NCI-H146 treated with DMSO at 0.1 percent for 48 hours (cell line): ENCODE data around the gene GTF3C2.
A peak's percentile ranks its signal among the peaks of the same experiment; 100 is the strongest.
"Not testable (repeated sequence)": the region's sequence is repeated elsewhere in the genome, so short reads cannot be mapped to it uniquely, and the experiment has no call there.

Source experiments
- DNase-seq: peaks from one replicate; lab custom pipeline; 2025; ENCODE audit not compliant: unreplicated experiment; lab: John Stamatoyannopoulos, UW

The GTF3C2 gene

DNA sequence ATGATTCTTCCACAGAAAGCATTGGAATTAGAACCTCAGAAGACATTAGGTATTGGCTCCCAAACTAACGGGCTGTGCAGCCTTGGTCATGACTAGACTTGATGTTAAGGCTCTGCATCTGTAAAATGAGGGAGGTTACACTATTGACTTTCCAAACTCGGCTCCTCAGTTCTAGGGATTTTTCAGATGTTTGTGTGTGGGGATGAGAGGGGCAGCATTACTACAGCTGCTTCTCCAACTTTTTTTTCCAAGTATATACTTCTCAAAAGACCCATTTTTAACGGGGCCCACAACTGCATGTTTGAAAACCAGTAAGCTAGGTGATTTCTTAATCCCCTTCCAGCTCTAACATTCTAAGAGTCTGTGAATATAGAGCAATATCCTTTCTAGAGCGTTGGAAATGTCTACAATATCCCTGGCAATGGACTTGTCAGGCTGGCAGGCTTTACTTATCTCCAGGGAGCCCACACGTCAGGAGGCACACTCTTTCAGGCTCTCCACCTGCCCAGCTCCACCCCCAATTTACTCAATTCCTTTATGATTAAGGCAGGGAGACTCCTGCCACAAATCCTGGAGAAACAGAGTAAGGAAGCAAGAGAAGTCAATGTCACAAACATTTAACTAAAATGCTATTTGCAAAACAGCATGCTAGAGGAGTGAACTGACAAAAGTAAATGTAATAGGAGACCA, 32.8 kb downstream of the GTF3C2 start:
- no peak for DNase-seq

DNA sequence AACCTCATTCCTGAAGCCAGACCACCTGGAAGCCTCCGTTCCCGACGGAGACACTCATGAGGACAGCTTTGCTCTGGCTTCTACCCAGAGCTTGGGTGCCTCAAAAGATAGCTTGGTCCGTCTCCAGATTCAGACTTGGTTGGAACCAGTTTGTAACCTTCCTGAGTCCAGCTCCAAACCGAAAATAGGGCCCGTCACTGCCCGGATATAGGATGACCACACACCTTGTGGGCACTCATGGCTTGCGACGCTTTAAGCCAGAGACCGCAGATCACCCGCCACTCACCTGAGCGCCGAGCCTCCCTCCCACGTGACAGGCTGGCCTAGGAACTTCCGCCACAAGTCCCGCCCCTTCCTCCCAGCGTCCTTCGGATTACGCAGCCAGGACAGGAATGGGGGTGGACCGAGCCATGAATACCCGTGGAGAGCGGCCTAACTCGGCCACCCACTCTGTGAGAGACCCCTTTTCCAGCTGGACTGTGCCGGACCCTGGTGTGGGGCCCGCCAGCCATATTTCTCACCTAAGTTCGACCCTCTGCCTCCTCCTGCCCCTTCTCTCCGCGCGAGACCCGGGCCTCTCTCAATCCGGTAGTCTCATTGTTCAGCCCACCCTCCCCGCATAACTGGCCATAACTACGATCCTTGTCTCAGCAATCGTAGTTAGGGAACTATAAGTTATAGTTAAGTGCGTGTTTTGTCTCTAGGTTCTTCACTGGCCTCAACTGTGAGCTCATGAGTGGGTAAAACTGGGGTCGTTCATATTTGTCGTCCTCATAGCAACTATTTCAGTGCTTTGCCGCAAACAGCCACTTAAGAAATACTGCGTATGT, 33.6 kb downstream of the GTF3C2 start, which contains the start of gene MPV17:
Gene MPV17, minus strand, starts transcription at position 332 of the 830 bp plus-strand sequence. CDS start 580 bp downstream, outside the sequence.
- peak; percentile 74 for DNase-seq

DNA sequence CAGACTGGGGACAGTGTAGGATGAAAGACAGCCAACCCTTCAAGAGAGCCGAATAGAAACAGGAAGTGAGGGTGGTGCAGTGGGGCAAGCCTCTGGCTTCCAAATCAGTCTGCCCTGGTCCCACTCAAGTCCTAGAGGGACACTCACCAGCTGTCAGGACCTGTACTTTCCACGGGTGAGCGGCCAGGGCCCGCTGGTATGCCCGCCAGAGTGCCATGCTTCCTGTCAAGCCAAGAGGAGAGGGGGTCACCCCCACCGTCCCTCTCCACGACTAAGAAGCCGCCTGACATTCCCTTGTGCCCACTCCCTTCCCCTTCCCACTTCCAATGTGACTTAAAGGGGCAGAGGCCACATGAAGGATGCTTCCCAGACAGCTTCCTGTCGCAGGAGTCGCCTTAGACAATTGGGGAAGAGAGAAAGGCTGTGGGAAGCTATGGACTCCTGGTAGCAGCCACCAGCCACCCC, 34.2 kb downstream of the GTF3C2 start:
- no peak for DNase-seq

DNA sequence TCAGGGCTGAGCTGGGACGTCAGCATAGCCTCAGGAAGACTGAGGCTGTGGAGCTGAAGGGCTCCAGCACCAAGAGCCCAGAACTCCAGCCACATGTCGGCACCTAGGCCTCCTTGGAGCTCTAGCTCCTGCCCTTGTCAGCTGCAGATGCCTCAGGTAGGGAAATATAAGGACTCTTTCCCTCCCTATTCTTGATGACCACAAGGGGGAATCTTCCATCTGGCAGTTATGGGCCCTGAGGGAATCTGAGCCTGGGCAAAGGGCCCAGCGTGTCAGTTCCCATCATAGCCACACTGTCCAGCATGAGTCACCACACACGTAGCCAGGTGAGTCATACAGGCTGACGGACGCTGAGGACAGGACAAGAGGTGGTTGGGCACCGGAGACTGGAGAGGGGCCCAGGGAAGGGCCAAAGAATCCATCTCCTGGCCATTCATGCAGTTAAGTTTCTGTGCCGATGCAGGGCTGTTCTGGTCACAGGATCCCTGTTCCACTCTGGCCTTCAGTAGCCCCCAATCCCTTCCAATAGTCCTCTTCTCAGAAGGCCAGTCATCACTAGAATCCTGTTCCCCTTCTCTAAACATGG, 35.5 kb downstream of the GTF3C2 start:
- no peak for DNase-seq

DNA sequence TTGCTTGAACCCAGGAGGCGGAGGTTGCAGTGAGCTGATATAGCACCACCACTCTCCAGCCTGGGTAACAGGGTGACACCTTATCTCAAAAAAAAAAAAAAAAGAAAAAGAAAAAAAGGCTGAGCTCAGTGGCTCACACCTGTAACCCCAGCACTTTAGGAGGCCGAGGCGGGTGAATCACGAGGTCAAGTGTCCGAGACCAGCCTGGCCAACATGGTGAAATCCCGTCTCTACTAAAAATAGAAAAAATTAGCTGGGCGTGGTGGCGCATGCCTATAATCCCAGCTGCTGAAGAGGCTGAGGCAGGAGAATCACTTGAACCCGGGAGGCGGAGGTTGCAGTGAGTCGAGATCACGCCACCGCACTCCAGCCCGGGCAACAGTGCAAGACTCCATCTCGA, 36.7 kb downstream of the GTF3C2 start:
- DNase-seq: not testable (repeated sequence)

DNA sequence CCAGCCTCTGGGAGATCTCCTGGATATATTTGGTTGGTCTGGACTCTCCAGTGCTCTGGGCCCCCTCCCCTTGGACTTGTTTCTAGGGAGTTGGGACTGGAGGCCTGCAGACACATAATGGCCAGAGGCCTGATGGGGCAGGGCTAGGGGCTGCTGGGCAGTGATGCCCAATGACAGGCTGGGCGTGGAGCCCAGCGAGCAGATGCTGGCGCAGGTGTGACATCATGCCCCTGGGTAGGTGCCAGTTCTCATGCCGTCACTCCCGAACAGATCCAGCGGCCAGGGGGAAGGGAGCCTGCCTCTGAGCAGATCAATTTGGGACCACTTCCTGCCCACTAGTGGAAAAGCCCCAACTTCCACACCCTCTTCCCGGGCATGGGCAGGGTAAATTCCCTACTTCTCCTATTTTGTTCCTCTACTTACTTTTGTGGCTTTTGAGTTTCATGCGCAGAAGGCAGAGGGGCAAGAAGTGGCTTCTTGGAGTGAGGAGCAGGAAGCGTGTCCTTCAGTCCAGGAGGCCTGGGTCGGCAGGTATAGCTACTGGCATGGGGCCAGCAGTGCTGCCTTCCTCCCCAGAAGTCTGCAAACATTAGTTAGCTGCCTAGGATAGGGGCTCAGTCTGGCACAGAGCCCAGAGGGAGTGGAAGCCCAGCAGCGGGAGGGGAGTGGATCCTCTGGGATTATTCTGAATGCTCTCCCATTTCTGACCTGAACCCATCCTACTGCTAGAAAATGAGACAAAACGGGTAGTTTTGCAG, 39.7 kb downstream of the GTF3C2 start:
- no peak for DNase-seq

DNA sequence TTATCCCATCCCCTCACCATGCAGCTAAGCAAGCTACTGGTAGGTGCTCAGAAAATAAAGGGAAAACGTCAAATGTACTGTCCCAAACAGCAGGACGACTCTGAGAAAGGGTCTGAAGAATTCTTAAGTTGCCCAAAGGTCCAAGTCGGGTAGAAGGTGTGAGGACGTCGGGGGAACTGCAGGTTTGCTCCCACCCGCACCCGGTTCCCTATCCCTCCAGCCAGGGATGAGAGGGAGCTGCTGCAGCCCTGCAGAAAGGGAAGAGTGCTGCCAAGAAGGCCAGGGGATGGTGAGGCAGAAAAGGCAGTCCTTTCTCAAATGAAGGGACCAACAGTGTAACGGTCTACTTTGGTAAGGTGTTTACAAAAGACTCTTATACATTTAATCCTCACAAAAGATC, 41.4 kb downstream of the GTF3C2 start:
- DNase-seq: no peak

DNA sequence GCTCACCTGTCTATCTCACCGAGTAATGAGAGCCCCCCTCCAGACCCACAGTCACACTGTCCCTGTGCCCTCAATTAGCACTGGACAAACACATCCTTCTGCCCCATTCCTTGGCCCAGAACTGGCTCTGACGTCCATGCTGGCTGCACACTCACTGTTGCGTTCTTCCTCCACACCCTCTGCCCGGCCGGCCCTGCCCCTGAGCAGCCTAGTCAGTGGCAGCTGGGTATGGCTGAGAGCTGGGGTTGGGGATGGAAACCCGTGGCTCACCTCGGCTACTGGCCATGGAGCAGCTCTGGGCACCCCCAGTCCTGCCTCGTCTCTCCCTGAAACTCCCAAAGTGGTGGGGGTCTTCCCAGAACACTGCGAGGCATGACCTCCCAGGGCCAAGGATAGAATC, 41.9 kb downstream of the GTF3C2 start:
- no peak for DNase-seq

DNA sequence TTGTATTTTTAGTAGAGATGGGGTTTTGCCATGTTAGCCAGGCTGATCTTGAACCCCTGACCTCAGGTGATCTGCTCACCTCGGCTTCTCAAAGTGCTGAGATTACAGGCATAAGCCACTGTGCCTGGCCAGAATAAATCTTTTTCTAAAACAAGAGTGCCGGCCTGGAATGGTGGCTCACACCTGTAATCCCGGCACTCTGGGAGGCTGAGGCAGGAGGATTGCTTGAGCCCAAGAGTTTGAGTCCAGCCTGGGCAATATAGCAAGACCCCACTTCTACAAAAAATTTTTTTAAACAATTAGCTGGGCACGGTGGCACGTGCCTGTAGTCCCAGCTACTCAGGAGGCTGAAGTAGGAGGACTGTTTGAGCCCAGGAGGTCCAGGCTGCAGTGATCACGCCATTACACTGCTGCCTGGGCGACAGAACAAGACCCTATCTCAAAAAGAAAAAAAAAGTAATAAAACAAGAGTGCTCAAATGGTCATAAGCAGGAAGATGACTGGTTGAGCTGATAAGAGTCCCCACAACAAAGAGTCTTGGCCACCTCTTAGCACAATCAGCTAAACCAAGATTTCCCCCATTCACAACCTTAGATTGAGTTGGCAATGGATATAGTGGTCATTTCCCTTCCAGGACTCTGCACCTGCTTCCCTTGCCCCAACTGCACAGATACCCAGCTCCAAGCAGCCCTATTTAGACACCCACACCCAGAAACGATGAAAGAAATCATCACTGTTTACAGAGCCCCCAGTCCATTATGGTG, 42.5 kb downstream of the GTF3C2 start:
- DNase-seq: no peak

DNA sequence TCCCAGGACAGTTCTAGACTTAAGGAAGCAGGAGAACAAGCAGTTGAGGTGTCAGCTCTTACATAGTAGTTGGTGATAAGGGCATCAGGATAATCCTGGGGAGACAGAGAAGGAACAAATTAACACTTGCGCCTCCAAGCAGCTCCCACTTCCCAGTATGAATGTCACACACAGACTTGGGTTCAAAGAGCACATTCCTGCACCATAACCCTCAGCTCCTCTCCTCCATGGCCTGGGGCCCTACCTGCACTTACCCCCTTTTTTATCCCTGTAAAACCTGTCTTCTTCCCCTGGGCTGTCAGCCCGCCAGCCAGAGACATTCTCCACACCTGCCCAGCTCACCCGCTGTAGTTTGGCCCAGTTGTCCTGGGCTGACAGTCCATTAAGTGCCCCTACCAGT, 44.4 kb downstream of the GTF3C2 start:
- no peak for DNase-seq

DNA sequence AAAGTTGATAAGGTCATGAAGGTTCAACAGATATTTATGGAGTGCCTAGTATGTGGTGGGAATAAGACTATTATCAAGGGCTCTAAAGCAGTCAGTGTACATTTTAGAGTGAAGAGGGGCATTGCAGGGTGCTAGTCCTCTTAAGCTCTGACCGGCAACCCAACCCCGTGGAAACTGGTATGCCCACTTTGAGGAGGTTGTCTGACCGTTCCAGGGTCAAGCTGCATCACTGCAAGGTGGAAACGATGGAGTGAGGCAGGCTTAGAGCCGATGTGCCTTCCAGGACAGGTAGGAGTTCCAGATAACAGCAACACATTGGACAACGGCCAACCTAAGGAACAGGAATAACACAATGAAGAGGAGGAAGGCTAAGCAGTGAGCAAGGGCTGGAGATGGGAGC, 46.9 kb downstream of the GTF3C2 start:
- DNase-seq: no peak

DNA sequence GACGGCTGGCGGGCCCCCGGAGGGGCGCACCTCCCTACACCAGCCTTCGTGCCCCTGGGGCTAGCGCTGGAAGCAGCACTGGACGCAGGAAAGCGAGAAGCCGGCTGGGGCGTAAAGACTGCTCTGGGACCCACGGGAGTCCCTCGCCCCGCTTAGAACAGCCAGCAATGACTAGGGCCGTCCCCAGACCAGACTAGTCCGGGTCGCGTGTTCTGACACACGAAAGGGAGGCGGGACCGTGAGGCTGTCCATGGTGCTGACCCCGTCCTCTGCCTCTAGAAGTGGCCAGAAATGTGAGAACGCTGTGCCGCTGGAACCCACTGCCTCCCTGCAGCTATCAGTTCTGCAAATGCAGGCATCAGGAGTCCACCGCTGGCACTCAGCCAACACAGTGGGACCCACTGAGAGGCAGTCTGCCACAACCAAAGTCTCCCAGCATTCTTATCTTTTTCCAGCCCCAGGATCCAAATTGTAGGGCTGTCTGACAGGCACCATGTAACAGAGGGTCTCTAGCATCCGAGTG, 48.1 kb downstream of the GTF3C2 start, which contains the start of gene UCN:
Gene UCN, minus strand, starts transcription at position 87 of the 523 bp plus-strand sequence. CDS start 550 bp downstream, outside the sequence.
- DNase-seq: no peak

DNA sequence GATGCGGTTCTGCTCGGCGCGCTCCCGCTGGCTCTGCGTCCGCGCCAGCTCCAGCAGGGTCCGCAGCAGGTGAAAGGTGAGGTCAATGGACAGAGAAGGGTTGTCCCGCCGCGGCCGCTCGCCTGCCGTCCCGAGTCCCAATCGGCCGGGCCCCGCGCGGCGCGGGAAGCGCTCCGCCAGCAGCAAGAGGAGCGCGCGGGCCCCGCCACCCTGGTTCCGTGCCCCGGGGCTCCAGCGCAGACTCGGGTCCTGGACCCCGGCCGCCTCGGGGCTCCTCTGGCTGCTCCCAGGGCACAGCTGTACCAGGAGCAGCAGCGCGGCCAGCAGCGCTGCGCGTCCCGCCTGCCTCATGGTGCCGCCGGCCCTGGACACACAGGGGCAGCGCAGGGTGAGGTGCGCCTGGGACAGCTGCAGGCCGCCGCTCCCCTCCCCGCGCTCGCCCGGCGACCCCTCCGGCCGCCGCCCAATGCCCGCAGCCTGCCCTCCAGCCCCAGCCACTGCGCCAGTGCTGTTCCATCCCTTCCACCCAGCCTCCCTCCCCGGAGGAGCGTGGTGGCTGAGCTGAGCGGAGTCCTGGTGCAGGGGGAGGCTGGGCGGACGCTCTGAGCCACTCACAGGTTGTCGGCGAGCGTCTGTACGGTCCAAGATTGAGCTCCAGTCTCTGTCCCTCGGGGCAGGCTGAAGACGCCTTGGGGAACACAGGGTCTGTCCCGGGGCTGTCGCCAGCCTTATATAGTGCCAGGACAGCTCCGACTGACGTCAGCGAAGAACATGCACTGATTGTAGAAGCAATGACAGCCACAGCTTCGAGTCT, 48.8 kb downstream of the GTF3C2 start:
- DNase-seq: no peak

DNA sequence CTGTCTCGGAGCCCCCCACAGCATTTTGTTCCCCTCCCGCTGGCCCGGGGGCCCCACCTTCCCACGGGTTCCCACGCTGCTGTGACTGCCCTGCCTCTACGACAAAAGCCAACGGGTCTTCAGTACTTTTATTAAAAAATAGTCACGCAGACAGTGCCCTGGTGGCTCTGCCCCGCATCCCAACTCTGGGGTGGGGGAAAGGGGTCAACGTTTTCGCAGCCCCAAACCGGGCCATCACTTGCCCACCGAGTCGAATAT, 49.3 kb downstream of the GTF3C2 start:
- no peak for DNase-seq

DNA sequence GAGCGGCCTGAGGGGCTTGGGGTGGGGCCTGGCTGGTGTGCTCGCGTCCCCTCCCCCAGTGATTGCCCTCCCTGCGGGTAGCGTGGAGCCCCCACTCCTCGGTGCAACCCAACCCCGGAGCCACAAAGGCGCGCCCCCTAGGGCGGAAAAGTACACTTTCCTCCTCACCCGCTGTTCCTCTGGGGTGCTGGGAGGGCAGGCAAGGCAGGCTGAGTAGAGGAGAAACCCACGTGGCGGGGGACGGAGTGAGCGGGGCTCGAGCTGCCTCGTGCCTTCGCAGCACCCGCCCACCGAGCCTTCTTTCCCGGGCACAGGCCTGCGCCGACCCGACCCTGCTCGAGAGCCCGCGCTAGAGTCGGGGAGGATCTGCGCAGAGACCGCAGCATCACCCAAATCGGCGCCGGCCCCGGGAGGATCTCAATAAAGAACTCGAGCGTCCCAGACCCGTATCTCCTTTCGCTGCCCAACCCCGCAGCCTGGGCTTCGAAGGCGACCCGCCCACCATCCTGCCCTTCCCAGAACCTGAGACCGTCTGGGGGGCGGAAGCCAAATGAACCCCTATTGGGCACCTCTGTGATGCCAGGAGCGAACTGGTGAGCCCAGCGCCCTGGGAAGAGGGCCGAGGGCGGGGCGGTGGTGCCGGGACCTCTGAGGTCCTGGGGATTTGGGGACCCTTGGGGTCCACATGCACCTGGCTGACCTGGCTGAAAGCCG, 49.8 kb downstream of the GTF3C2 start:
- DNase-seq: no peak

DNA sequence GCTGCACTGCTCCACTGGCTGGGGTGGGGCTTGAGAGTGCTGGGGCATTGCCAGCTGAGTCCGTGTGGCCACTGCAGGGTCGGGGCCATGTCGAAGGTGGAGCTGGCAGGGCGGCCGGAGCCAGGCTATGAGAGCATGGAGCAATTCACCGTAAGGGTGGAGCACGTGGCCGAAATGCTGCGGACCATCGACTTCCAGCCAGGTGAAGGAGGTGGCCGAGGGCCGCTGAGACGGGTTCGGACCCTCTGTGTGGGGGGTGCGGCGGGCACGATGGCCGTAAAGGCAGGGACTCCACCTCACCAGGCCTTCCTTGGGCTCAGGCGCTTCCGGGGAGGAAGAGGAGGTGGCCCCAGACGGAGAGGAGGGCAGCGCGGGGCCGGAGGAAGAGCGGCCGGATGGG, 50.4 kb downstream of the GTF3C2 start:
- DNase-seq: no peak

DNA sequence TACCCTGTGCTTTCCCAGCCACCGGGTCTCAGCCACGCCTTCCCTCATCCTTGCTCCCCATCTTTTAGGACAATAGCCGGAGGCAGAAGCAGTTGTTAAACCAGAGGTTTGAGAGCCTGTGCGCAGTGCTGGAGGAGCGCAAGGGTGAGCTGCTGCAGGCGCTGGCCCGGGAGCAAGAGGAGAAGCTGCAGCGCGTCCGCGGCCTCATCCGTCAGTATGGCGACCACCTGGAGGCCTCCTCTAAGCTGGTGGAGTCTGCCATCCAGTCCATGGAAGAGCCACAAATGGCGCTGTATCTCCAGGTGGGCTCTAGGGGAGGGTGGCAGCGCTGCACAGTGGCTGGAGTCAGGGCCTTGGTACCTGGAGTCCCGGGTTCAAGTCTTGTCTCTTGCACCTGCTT, 51.0 kb downstream of the GTF3C2 start:
- no peak for DNase-seq

DNA sequence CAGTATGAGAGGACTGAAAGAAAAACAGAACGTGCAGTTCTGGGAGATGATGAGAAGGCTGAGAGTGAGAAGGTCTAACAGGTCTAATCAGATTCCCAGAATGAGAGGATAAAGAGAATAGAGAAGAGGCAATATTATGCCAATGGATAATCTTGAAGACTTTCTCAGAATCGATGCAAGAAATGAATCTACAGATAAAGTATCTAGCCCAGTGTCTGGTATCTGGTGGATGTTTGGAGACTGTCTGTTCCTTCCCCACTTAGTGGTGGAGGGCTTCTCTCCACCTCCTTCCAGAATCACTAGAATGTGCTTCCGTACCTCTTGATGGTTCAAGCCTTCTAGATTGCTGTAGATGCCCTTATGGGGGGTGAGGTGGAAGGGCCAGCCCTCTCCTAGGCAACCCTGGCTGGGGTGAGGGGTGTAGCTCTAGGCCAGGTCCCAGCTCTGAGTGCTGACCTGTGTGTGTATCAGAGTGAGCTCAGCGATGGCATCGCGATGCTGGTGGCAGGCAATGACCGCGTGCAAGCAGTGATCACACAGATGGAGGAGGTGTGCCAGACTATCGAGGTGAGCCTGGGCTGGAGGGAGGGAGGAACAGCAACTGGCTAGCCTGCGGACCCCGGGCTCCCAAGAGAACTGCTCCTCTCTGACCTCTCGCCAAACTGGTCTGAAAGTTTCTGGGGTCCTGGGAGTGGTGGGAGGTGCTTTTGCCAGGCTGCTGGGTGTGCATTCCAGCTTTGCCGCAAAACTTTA, 51.9 kb downstream of the GTF3C2 start:
- DNase-seq: no peak
